Measurements from ENCODE around the gene RPL6. TPM values are rescaled to one million over a fixed set of nuclear protein-coding genes. Genes with fewer than 3 reads are reported as not detected.
A peak's percentile ranks its signal among the peaks of the same experiment; 100 is the strongest.

RPL6 gene
- total and polyA plus RNA-seq, 2 experiments from 2014 or later: 1,413 to 1,715 TPM

- 0 out of 2 replicates have a peak, but pooled peaks have one; percentile 10 for TF ChIP-seq CREB1 (CRISPR knock-in tag; IDR thresholded peaks at IDR 0.05; ENCODE audit: low read depth)
Observed at GRCh38 chr12:112409064-112409905, at the start of gene RPL6 (continued).

- H3K27ac ChIP-seq (ENCODE audit: low read depth): no peak overlapping the region
- H3K27ac Mint-ChIP-seq: no peak overlapping the region
- TF ChIP-seq NANOG (IDR thresholded peaks at IDR 0.05; ENCODE audit: borderline replicate concordance): no peak
- no peak for TF ChIP-seq ETS1 (IDR thresholded peaks at IDR 0.05)
- TF ChIP-seq CTCF (conservative IDR thresholded peaks at IDR 0.05; ENCODE audit: low read depth in 2 of 2): no peak
- TF ChIP-seq JUNB (IDR thresholded peaks at IDR 0.05; ENCODE audit: unreplicated experiment): no peak
- no peak for TF ChIP-seq ZNF114 (CRISPR knock-in tag; IDR thresholded peaks at IDR 0.05)
- no peak for TF ChIP-seq POLR2AphosphoS5 (IDR thresholded peaks at IDR 0.05; ENCODE audit: low read depth)
- no peak for TF ChIP-seq CREB1 (CRISPR knock-in tag; IDR thresholded peaks at IDR 0.05; ENCODE audit: low read depth)
- TF ChIP-seq STAT1 (IDR thresholded peaks at IDR 0.05; ENCODE audit: unreplicated experiment): no peak
- TF ChIP-seq REST (IDR thresholded peaks at IDR 0.05; ENCODE audit: unreplicated experiment): no peak
- no peak for TF ChIP-seq ZNF462 (CRISPR knock-in tag; IDR thresholded peaks at IDR 0.05)
- TF ChIP-seq EZH2phosphoT487 (IDR thresholded peaks at IDR 0.05; ENCODE audit: unreplicated experiment): no peak
- TF ChIP-seq ZNF331 (CRISPR knock-in tag; IDR thresholded peaks at IDR 0.05; ENCODE audit: low read depth): no peak
Observed at GRCh38 chr12:112458751-112459150, 49.3 kb upstream of the RPL6 start.

More at GRCh38 chr12:112458751-112459150, 49.3 kb upstream of the RPL6 start:
- Mint-ChIP-seq H3K4me3 (no peak overlapping the region), H3K4me1 (no peaks in the 10 kb centered on the region), H3K9me3 (no peaks in the 10 kb centered on the region), H3K36me3 (ENCODE audit: low read depth) (peaks cover 49% of the 10 kb centered on the region), H3K27me3 (ENCODE audit: insufficient read depth, low read depth, poor library complexity) (peaks cover 5% of the 10 kb centered on the region)
- Histone ChIP-seq H4K20me1 (replicated peaks; ENCODE audit: insufficient read depth) (peaks cover 11% of the 10 kb centered on the region), H2AFZ (no peak overlapping the region), H3F3A (replicated peaks; ENCODE audit: low read depth) (0 out of 2 replicates have a peak, but pooled peaks cover 3% of the 10 kb centered on the region), H3K4me2 (no peak overlapping the region), H3K9me2 (ENCODE audit: insufficient read depth) (no peaks in the 10 kb centered on the region), H3K27me3 (ENCODE audit: insufficient read depth) (no peaks in the 10 kb centered on the region), H3K36me3 (ENCODE audit: insufficient read depth) (peaks cover 40% of the 10 kb centered on the region), H3K4me1 (ENCODE audit: insufficient read depth) (no peaks in the 10 kb centered on the region), H3K4me3 (no peak overlapping the region), H3K79me2 (replicated peaks; ENCODE audit: insufficient read depth) (peaks cover 4% of the 10 kb centered on the region; the same call in 1 of the 2 replicates)
- ATAC-seq (no peak), DNase-seq (ENCODE audit: low spot score) (no peak)

Data from GM23338 (cell line).